Iris pigment epithelial cell (primary cell): ENCODE results near the gene CDH6.

ENCODE experiments used
- DNase-seq: peaks from one replicate; pipeline ENCODE4 v3.0.0-alpha.2; 2011; ENCODE audit warnings: low read depth

The CDH6 gene

GRCh38 chr5:31250201-31250600 lies 56.7 kb downstream of the CDH6 start:
- no peak for DNase-seq

GRCh38 chr5:31251032-31251431 lies 57.5 kb downstream of the CDH6 start:
- no peak for DNase-seq

GRCh38 chr5:31255041-31255440 lies 61.6 kb downstream of the CDH6 start:
- DNase-seq, result no peak

GRCh38 chr5:31268256-31268655 lies 74.8 kb downstream of the CDH6 start:
- DNase-seq, result no peak

GRCh38 chr5:31268686-31269085 lies 75.2 kb downstream of the CDH6 start:
- DNase-seq, result no peak

GRCh38 chr5:31269259-31269658 lies 75.8 kb downstream of the CDH6 start:
- DNase-seq, result no peak

- peak; percentile 10 for DNase-seq
Measured at GRCh38 chr5:31270396-31270795, 76.9 kb downstream of the CDH6 start.

- no peak for DNase-seq
Measured at GRCh38 chr5:31271567-31271966, 78.1 kb downstream of the CDH6 start.

GRCh38 chr5:31273161-31273560 lies 79.7 kb downstream of the CDH6 start:
- peak; percentile 21 for DNase-seq

GRCh38 chr5:31273631-31274378 lies 80.3 kb downstream of the CDH6 start:
- peak; percentile 17 for DNase-seq

- peak; percentile 64 for DNase-seq
Measured at GRCh38 chr5:31280210-31280609, 86.7 kb downstream of the CDH6 start.

GRCh38 chr5:31283326-31283725 lies 89.8 kb downstream of the CDH6 start:
- DNase-seq, result peak; percentile 49

GRCh38 chr5:31285025-31285424 lies 91.5 kb downstream of the CDH6 start:
- DNase-seq, result no peak

- DNase-seq, result no peak
Measured at GRCh38 chr5:31287985-31288384, 94.5 kb downstream of the CDH6 start.

GRCh38 chr5:31289429-31289828 lies 95.9 kb downstream of the CDH6 start:
- no peak for DNase-seq

- no peak for DNase-seq
Measured at GRCh38 chr5:31291323-31291854, 97.9 kb downstream of the CDH6 start.

- no peak for DNase-seq
Measured at GRCh38 chr5:31300501-31300900, 107.0 kb downstream of the CDH6 start.

GRCh38 chr5:31301833-31302232 lies 108.3 kb downstream of the CDH6 start:
- no peak for DNase-seq

GRCh38 chr5:31303688-31304087 lies 110.2 kb downstream of the CDH6 start:
- no peak for DNase-seq

GRCh38 chr5:31317665-31318064 lies 124.2 kb downstream of the CDH6 start:
- no peak for DNase-seq

GRCh38 chr5:31319335-31319734 lies 125.8 kb downstream of the CDH6 start:
- DNase-seq, result no peak

- no peak for DNase-seq
Measured at GRCh38 chr5:31322946-31323345, 129.5 kb downstream of the CDH6 start.

GRCh38 chr5:31324842-31325241 lies 131.4 kb downstream of the CDH6 start:
- no peak for DNase-seq
